CD4-positive, alpha-beta T cell (primary cell): Measurements from ENCODE around the gene FHIP1B. TPM values are rescaled to one million over a fixed set of nuclear protein-coding genes. Genes with fewer than 3 reads are reported as not detected.

Experiments
- ATAC-seq: fragments of 200-7000 bp; cut with Tn5 transposase; one replicate; pipeline ENCODE4 v1.10.0; 2022; ENCODE audit warnings: mild to moderate bottlenecking; ENCODE audit not compliant: poor library complexity
- CTCF ChIA-PET: fragments of 350-600 bp; sonication (Branson Sonifier 250); formaldehyde crosslinking; loops from one replicate; lab custom pipeline; 2021; ENCODE audit warnings: antibody characterized with exemption, inconsistent platforms; lab: Charles Lee
- POLR2A ChIA-PET: fragments of 350-600 bp; sonication (Branson Sonifier 250); formaldehyde crosslinking; loops from one replicate; lab custom pipeline; 2021; ENCODE audit warnings: antibody characterized with exemption, inconsistent platforms; lab: Charles Lee
- DNase-seq, 14 experiments: peaks; one replicate each; pipeline ENCODE4 v3.0.0-alpha.2; 2013 to 2020; ENCODE audit warnings: mixed read lengths in 2 of 14
- H3K27ac ChIP-seq, 2 donors: one replicate each; pipeline versions ENCODE4 v1.5.1 to v1.7.0; 2013; ENCODE audit warnings: low read length in 2 of 2, low read depth in 1 of 2, mild to moderate bottlenecking in 1 of 2
- H3K27me3 ChIP-seq, 2 experiments: 1 replicate in 1 of 2; 2 replicates in 1 of 2; pipeline versions ENCODE4 v1.6.1 to v1.7.0; 2013; ENCODE audit warnings: low read length in 2 of 2, control low read depth in 1 of 2, mild to moderate bottlenecking in 1 of 2, moderate library complexity in 1 of 2; ENCODE audit not compliant: insufficient read depth in 2 of 2, control insufficient read depth in 1 of 2
- H3K36me3 ChIP-seq: one replicate; pipeline ENCODE4 v1.6.1; 2013; ENCODE audit warnings: low read length, control low read depth; ENCODE audit not compliant: insufficient read depth
- H3K4me1 ChIP-seq: one replicate; pipeline ENCODE4 v1.6.1; 2013; ENCODE audit warnings: low read length, control low read depth; ENCODE audit not compliant: insufficient read depth
- H3K4me3 ChIP-seq: one replicate; pipeline ENCODE4 v1.5.1; 2013; ENCODE audit warnings: mild to moderate bottlenecking, low read length, moderate library complexity
- H3K9me3 ChIP-seq, 2 experiments: 1 replicate in 1 of 2; 2 replicates in 1 of 2; pipeline versions ENCODE4 v1.6.1 to v1.7.0; 2013; ENCODE audit warnings: low read length in 2 of 2, mild to moderate bottlenecking in 2 of 2, control low read depth in 1 of 2, moderate library complexity in 1 of 2; ENCODE audit not compliant: control insufficient read depth in 1 of 2, insufficient read depth in 1 of 2
- H3K27ac Mint-ChIP-seq: one replicate; pipeline ENCODE4 v1.8.0; 2020; ENCODE audit warnings: mixed read lengths
- H3K27me3 Mint-ChIP-seq: one replicate; pipeline ENCODE4 v1.8.0; 2021; ENCODE audit warnings: mixed read lengths
- H3K36me3 Mint-ChIP-seq: one replicate; pipeline ENCODE4 v1.8.0; 2021; ENCODE audit warnings: low read depth, mixed read lengths
- H3K4me1 Mint-ChIP-seq: one replicate; pipeline ENCODE4 v1.8.0; 2021; ENCODE audit warnings: low read depth, mixed read lengths
- H3K4me3 Mint-ChIP-seq: one replicate; pipeline ENCODE4 v1.8.0; 2020; ENCODE audit warnings: mild to moderate bottlenecking, mixed read lengths
- H3K9me3 Mint-ChIP-seq: one replicate; pipeline ENCODE4 v1.8.0; 2020; ENCODE audit warnings: mixed read lengths
- intact Hi-C, 2 experiments: fragments of 100-400 bp; cut with DNase I in 1 of 2; cut with micrococcal nuclease in 1 of 2; formaldehyde crosslinking; loops; one replicate each; pipeline versions ENCODE4 v1.15.1 to v1.9.0; 2023 to 2025; cut with DNase I, micrococcal nuclease
- total RNA-seq, 174 experiments: library from RNA in 2 of 174; stranded (reverse) in 2 of 174; gene quantifications; one replicate each; pipeline ENCODE4 v1.2.3 and lab custom pipeline; 2021 to 2026
- TF ChIP-seq, protein P1 (sequence below): fragments of 200-600 bp; IDR thresholded peaks from one replicate; pipeline ENCODE4 v1.8.0; 2022; ENCODE audit warnings: antibody characterized with exemption, mild to moderate bottlenecking

The FHIP1B gene
- total RNA-seq, 2 experiments from 2014 or later: 26.7 to 27.7 TPM

GRCh38 chr11:6206456-6207180, 27.8 kb downstream of the FHIP1B start:
- TF ChIP-seq, protein P1, sequence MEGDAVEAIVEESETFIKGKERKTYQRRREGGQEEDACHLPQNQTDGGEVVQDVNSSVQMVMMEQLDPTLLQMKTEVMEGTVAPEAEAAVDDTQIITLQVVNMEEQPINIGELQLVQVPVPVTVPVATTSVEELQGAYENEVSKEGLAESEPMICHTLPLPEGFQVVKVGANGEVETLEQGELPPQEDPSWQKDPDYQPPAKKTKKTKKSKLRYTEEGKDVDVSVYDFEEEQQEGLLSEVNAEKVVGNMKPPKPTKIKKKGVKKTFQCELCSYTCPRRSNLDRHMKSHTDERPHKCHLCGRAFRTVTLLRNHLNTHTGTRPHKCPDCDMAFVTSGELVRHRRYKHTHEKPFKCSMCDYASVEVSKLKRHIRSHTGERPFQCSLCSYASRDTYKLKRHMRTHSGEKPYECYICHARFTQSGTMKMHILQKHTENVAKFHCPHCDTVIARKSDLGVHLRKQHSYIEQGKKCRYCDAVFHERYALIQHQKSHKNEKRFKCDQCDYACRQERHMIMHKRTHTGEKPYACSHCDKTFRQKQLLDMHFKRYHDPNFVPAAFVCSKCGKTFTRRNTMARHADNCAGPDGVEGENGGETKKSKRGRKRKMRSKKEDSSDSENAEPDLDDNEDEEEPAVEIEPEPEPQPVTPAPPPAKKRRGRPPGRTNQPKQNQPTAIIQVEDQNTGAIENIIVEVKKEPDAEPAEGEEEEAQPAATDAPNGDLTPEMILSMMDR: no peak
- H3K4me1 Mint-ChIP-seq: peaks cover 22% of the 10 kb centered on the region
- H3K4me3 Mint-ChIP-seq: no peak overlapping the region
- DNase-seq (no peak), ATAC-seq (no peak)
- no peaks in the 10 kb centered on the region for H3K27me3 ChIP-seq
- no peaks in the 10 kb centered on the region for H3K27me3 Mint-ChIP-seq
- no peaks in the 10 kb centered on the region for H3K9me3 ChIP-seq
- H3K4me3 ChIP-seq: no peak overlapping the region
- ChIA-PET CTCF (no interaction called here), POLR2A (interaction anchor here (0.7 kb wide), 1 partner anchor 193 kb away, joined by 3 read pairs; no protein-coding TSS in a partner anchor)
- H3K27ac Mint-ChIP-seq: no peak overlapping the region
- H3K9me3 Mint-ChIP-seq: no peaks in the 10 kb centered on the region
- peaks cover 50% of the 10 kb centered on the region for H3K36me3 Mint-ChIP-seq
- intact Hi-C loops: no loop called here
- peaks cover 39% of the 10 kb centered on the region for H3K36me3 ChIP-seq
- H3K27ac ChIP-seq: no peak overlapping the region
- H3K4me1 ChIP-seq: peaks cover 12% of the 10 kb centered on the region

- Histone ChIP-seq H3K27ac (no peak within 1 kb of the TSS), H3K4me3 (no peak within 1 kb of the TSS), H3K4me1 (peaks cover 14% of the 10 kb centered on the region), H3K27me3 (no peaks in the 10 kb centered on the region), H3K36me3 (peaks cover 26% of the 10 kb centered on the region), H3K9me3 (no peaks in the 10 kb centered on the region)
- Mint-ChIP-seq H3K4me3 (no peak within 1 kb of the TSS), H3K36me3 (peaks cover 47% of the 10 kb centered on the region), H3K4me1 (peaks cover 22% of the 10 kb centered on the region), H3K9me3 (no peaks in the 10 kb centered on the region), H3K27me3 (no peaks in the 10 kb centered on the region), H3K27ac (no peak within 1 kb of the TSS)
- TF ChIP-seq, protein P1: no peak
- ChIA-PET POLR2A (no interaction called here), CTCF (no interaction called here)
- DNase-seq (no peak), ATAC-seq (no peak)
- intact Hi-C loops: no loop called here
Observed at GRCh38 chr11:6205366-6205765, 29.1 kb downstream of the FHIP1B start, which contains the start of gene C11orf42. TSS of gene C11orf42 (plus strand) at chr11:6205557. CDS start at chr11:6205616, 59 bp downstream.

DNA sequence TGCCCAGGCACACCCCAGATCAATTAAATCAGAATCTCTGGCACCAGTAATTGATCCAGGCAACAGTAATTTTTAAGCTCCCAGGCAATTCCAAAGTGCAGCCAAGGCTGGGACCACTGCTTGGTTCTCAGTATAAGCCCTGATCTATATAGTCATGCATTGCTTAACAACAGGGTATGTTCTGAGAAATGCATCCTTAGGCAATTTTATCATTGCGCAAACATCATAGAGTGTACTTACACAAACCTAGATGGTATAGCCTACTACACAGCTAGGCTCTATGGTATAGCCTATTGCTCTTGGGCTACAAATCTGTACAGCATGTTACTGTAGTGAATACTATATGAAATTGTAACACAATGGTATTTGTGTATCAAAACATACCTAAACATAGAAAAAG, 29.7 kb downstream of the FHIP1B start:
- Mint-ChIP-seq H3K36me3 (peaks cover 41% of the 10 kb centered on the region), H3K27ac (no peak overlapping the region), H3K4me3 (no peak overlapping the region), H3K9me3 (no peaks in the 10 kb centered on the region), H3K27me3 (no peaks in the 10 kb centered on the region), H3K4me1 (peaks cover 22% of the 10 kb centered on the region)
- CTCF ChIA-PET: no interaction called here
- H3K9me3 ChIP-seq: no peaks in the 10 kb centered on the region
- no peaks in the 10 kb centered on the region for H3K27me3 ChIP-seq
- POLR2A ChIA-PET: no interaction called here
- peaks cover 20% of the 10 kb centered on the region for H3K36me3 ChIP-seq
- peaks cover 14% of the 10 kb centered on the region for H3K4me1 ChIP-seq
- TF ChIP-seq, protein P1: no peak
- intact Hi-C loops: no loop called here
- ATAC-seq (no peak), DNase-seq (peak in 2 of 14 experiments; percentile 40 to 50)
- H3K4me3 ChIP-seq: no peak overlapping the region
- H3K27ac ChIP-seq: no peak overlapping the region
